SK-N-SH (cell line): ENCODE data around the gene ANO10. TPM values are rescaled to one million over a fixed set of nuclear protein-coding genes. Genes with fewer than 3 reads are reported as not detected.

Experiments used
- CTCF ChIA-PET: fragments of 300-600, 350-600 bp; formaldehyde crosslinking; extraction: SDS; loops from one replicate; lab custom pipeline; 2021; lab: Yijun Ruan, JAX
- POLR2A ChIA-PET: fragments of 350-600 bp; sonication (Branson Sonifier 250); formaldehyde crosslinking; extraction: SDS; loops from one replicate; lab custom pipeline; 2020; ENCODE audit warnings: antibody characterized with exemption, inconsistent platforms; lab: Yijun Ruan, JAX
- DNase-seq: peaks from one replicate; pipeline ENCODE4 v3.0.0; 2012
- H2AFZ ChIP-seq: fragments of 200-600 bp; sonication (generic); 2 replicates; pipeline ENCODE4 v1.8.1; 2016; ENCODE audit warnings: antibody characterized with exemption, mild to moderate bottlenecking, low read depth
- H3F3A ChIP-seq: fragments of 200-600 bp; sonication (generic); replicated peaks from 2 replicates; pipeline ENCODE3; 2016; ENCODE audit warnings: antibody characterized with exemption, mild to moderate bottlenecking; ENCODE audit not compliant: insufficient read depth
- H3K27ac ChIP-seq, 2 experiments: fragments of 200-500 bp in 1 of 2; fragments of 200-600 bp in 1 of 2; sonication (Bioruptor generic) in 1 of 2; sonication (generic), shearing (Covaris generic) in 1 of 2; 2 replicates each; pipeline versions ENCODE4 v1.5.1 to v1.6.1; 2014 to 2016; ENCODE audit warnings: low read depth in 2 of 2, inconsistent platforms in 1 of 2, low read length in 1 of 2, mild to moderate bottlenecking in 1 of 2, mixed read lengths in 1 of 2
- H3K27me3 ChIP-seq: fragments of 200-600 bp; sonication (generic), shearing (Covaris generic); 2 replicates; pipeline ENCODE4 v1.6.1; 2016; ENCODE audit warnings: mixed run types; ENCODE audit not compliant: insufficient read depth
- H3K36me3 ChIP-seq, 2 experiments: fragments of 200-500 bp in 1 of 2; fragments of 200-600 bp in 1 of 2; sonication (Bioruptor generic) in 1 of 2; sonication (generic) in 1 of 2; replicated peaks in 1 of 2; 2 replicates each; pipeline versions ENCODE3 to v1.5.1; 2014 to 2016; ENCODE audit warnings: low read length in 1 of 2, mild to moderate bottlenecking in 1 of 2; ENCODE audit not compliant: insufficient read depth in 2 of 2, control insufficient read depth in 1 of 2
- H3K4me1 ChIP-seq, 2 experiments: fragments of 200-500 bp in 1 of 2; fragments of 200-600 bp in 1 of 2; sonication (Bioruptor generic) in 1 of 2; sonication (generic), shearing (Covaris generic) in 1 of 2; 2 replicates each; pipeline versions ENCODE4 v1.5.1 to v1.6.1; 2014 to 2016; ENCODE audit warnings: low read depth in 1 of 2, low read length in 1 of 2, mixed run types in 1 of 2; ENCODE audit not compliant: insufficient read depth in 2 of 2, control insufficient read depth in 1 of 2
- H3K4me2 ChIP-seq: fragments of 200-600 bp; sonication (generic), shearing (Covaris generic); 2 replicates; pipeline ENCODE4 v1.6.1; 2017; ENCODE audit warnings: mixed run types
- H3K4me3 ChIP-seq, 2 experiments: fragments of 200-500 bp in 1 of 2; fragments of 200-600 bp in 1 of 2; sonication (Bioruptor generic) in 1 of 2; sonication (generic), shearing (Covaris generic) in 1 of 2; 2 replicates each; pipeline versions ENCODE4 v1.5.1 to v1.8.1; 2014 to 2016; ENCODE audit warnings: low read depth in 2 of 2, inconsistent platforms in 1 of 2, low read length in 1 of 2, mild to moderate bottlenecking in 1 of 2, mixed read lengths in 1 of 2, moderate library complexity in 1 of 2
- H3K79me2 ChIP-seq: fragments of 200-600 bp; sonication (generic); 2 replicates; pipeline ENCODE4 v1.8.1; 2017; ENCODE audit warnings: mild to moderate bottlenecking; ENCODE audit not compliant: insufficient read depth
- H3K9ac ChIP-seq: fragments of 200-600 bp; sonication (generic); 2 replicates; pipeline ENCODE4 v1.6.1; 2017; ENCODE audit warnings: mixed run types
- H3K9me2 ChIP-seq: fragments of 200-600 bp; sonication (generic); 2 replicates; pipeline ENCODE4 v1.6.1; 2017; ENCODE audit warnings: mixed run types
- H3K9me3 ChIP-seq: fragments of 200-600 bp; sonication (generic); 2 replicates; pipeline ENCODE4 v1.6.1; 2017; ENCODE audit warnings: mixed run types, mild to moderate bottlenecking, moderate library complexity
- H4K20me1 ChIP-seq: fragments of 200-600 bp; sonication (generic); 2 replicates; pipeline ENCODE4 v1.6.1; 2017; ENCODE audit warnings: mild to moderate bottlenecking, mixed run types; ENCODE audit not compliant: insufficient read depth
- CHD2 ChIP-seq: fragments of 150-350 bp; IDR thresholded peaks from 2 replicates; pipeline ENCODE4 v1.6.1; 2018; ENCODE audit warnings: low read length; ENCODE audit not compliant: partially characterized antibody
- CTCF ChIP-seq: fragments of 200-600 bp; sonication (generic); IDR thresholded peaks from 2 replicates; pipeline ENCODE4 v1.6.1; 2017; ENCODE audit warnings: antibody characterized with exemption, mild to moderate bottlenecking, moderate library complexity
- EP300 ChIP-seq, 2 experiments: IDR thresholded peaks; 2 replicates each; pipeline versions ENCODE4 v1.4.0 to v1.6.1; 2012; ENCODE audit warnings: borderline replicate concordance in 1 of 2, low read depth in 1 of 2, low read length in 1 of 2
- FOXJ3 ChIP-seq: sonication (generic); formaldehyde crosslinking; IDR thresholded peaks from 2 replicates; pipeline ENCODE4 v1.5.1; 2020; ENCODE audit warnings: mild to moderate bottlenecking, missing genetic modification reagents
- FOXM1 ChIP-seq: IDR thresholded peaks from 2 replicates; pipeline ENCODE4 v1.4.0; 2012; ENCODE audit warnings: low read depth, mild to moderate bottlenecking
- GABPA ChIP-seq: IDR thresholded peaks from 2 replicates; pipeline ENCODE4 v1.4.0; 2012; ENCODE audit warnings: low read depth, mild to moderate bottlenecking
- GATA2 ChIP-seq: sonication (generic); formaldehyde crosslinking; IDR thresholded peaks from 2 replicates; pipeline ENCODE4 v1.5.0; 2020; ENCODE audit warnings: mild to moderate bottlenecking, missing genetic modification reagents
- JUND ChIP-seq: IDR thresholded peaks from 2 replicates; pipeline ENCODE4 v1.4.0; 2012
- NFIC ChIP-seq: IDR thresholded peaks from 2 replicates; pipeline ENCODE4 v1.4.0; 2012; ENCODE audit warnings: borderline replicate concordance
- NRF1 ChIP-seq: IDR thresholded peaks from 2 replicates; pipeline ENCODE4 v1.6.1; 2012; ENCODE audit warnings: low read depth, mild to moderate bottlenecking, low read length
- POLR2AphosphoS5 ChIP-seq: IDR thresholded peaks from 2 replicates; pipeline ENCODE4 v1.6.1; 2012; ENCODE audit warnings: low read depth, low read length
- RAD21 ChIP-seq: IDR thresholded peaks from 2 replicates; pipeline ENCODE4 v1.6.1; 2012; ENCODE audit warnings: mild to moderate bottlenecking, low read length
- SIN3A ChIP-seq: IDR thresholded peaks from 2 replicates; pipeline ENCODE4 v1.6.1; 2012; ENCODE audit warnings: low read depth, mild to moderate bottlenecking, low read length, moderate library complexity, borderline replicate concordance
- TAF1 ChIP-seq: IDR thresholded peaks from 2 replicates; pipeline ENCODE4 v1.6.1; 2012; ENCODE audit warnings: low read depth, mild to moderate bottlenecking, low read length, moderate library complexity, borderline replicate concordance
- TCF12 ChIP-seq: IDR thresholded peaks from 2 replicates; pipeline ENCODE4 v1.4.0; 2012
- USF1 ChIP-seq: IDR thresholded peaks from 2 replicates; pipeline ENCODE4 v1.4.0; 2012; ENCODE audit warnings: low read depth, borderline replicate concordance
- USF2 ChIP-seq: fragments of 150-350 bp; IDR thresholded peaks from 2 replicates; pipeline ENCODE4 v1.6.1; 2017; ENCODE audit warnings: antibody characterized with exemption, low read length, low read depth, borderline replicate concordance
- YY1 ChIP-seq: IDR thresholded peaks from 2 replicates; pipeline ENCODE4 v1.4.0; 2012; ENCODE audit warnings: low read depth, mild to moderate bottlenecking
- WGBS: methylation state at CpG from one replicate; pipeline ENCODE4 v1.1.6; 2017; ENCODE audit warnings: low lambda C conversion rate; 5-methylcytosine and 5-hydroxymethylcytosine counted together
- polyA plus RNA-seq, 3 experiments: library from polyadenylated mRNA; depleted of rRNA; stranded (reverse); fragments of >200 nt; gene quantifications; 2 replicates each; pipeline ENCODE4 v1.2.3, GENCODE V29; 2012

ANO10 gene
- polyA plus RNA-seq, 1 of the 3 experiments (the other 2 are of a cell fraction), result 16.8 TPM

- no peaks in the 10 kb centered on the region for H3K9me3 ChIP-seq
- H3K9me2 ChIP-seq, result no peaks in the 10 kb centered on the region
- TF ChIP-seq USF2, result no peak
- TF ChIP-seq POLR2AphosphoS5, result no peak
- no peak for TF ChIP-seq YY1
- TF ChIP-seq CTCF, result no peak
- TF ChIP-seq SIN3A, result no peak
- TF ChIP-seq TCF12, result no peak
- no peak for TF ChIP-seq GABPA
- no peak for TF ChIP-seq TAF1
- TF ChIP-seq NRF1, result no peak
- TF ChIP-seq CHD2, result no peak
- no peak for TF ChIP-seq FOXJ3
- no peak for TF ChIP-seq GATA2 (CRISPR knock-in tag)
- no peak for TF ChIP-seq RAD21
- TF ChIP-seq FOXM1, result no peak
- no peak for TF ChIP-seq JUND
- no peak for TF ChIP-seq USF1
- no peak for TF ChIP-seq NFIC
- no peak for DNase-seq
- H3K36me3 ChIP-seq, result peaks cover 0 to 4% of the 10 kb centered on the region in 2 experiments
- H2AFZ ChIP-seq, result no peak overlapping the region
- no peaks in the 10 kb centered on the region for H3F3A ChIP-seq
- ChIA-PET POLR2A (no interaction called here), CTCF (no interaction called here)
- no peaks in the 10 kb centered on the region for H3K27me3 ChIP-seq
- H3K27ac ChIP-seq, result no peak overlapping the region
- H3K4me2 ChIP-seq, result no peak overlapping the region
- H3K9ac ChIP-seq, result no peak overlapping the region
- WGBS, result 98% methylated on average over 11 of the region's 11 CpGs
- H3K79me2 ChIP-seq, result no peaks in the 10 kb centered on the region
- H4K20me1 ChIP-seq, result no peaks in the 10 kb centered on the region
- no peak overlapping the region for H3K4me3 ChIP-seq
- H3K4me1 ChIP-seq, result no peaks in the 10 kb centered on the region; a peak in 1 of 4 replicates
Observed at GRCh38 chr3:43417133-43417532, 204.7 kb downstream of the ANO10 start.

GRCh38 chr3:43415088-43415487 is 206.7 kb downstream of the ANO10 start:
- H3K4me1 ChIP-seq, result no peaks in the 10 kb centered on the region; a peak in 1 of 4 replicates
- no peak overlapping the region for H3K4me3 ChIP-seq
- H3K79me2 ChIP-seq, result no peaks in the 10 kb centered on the region
- H4K20me1 ChIP-seq, result no peaks in the 10 kb centered on the region
- TF ChIP-seq EP300 (IDR thresholded peaks at IDR 0.05; ENCODE audit: borderline replicate concordance in 1 of 2, low read depth in 1 of 2, low read length in 1 of 2), result no peak
- no peak for TF ChIP-seq TAF1
- ChIA-PET CTCF (no interaction called here), POLR2A (no interaction called here)
- H3K9ac ChIP-seq, result no peak overlapping the region
- H3F3A ChIP-seq, result no peaks in the 10 kb centered on the region
- no peaks in the 10 kb centered on the region for H3K27me3 ChIP-seq
- no peak for DNase-seq
- no peak overlapping the region for H3K27ac ChIP-seq
- H3K9me3 ChIP-seq, result no peaks in the 10 kb centered on the region
- 98% methylated on average over 5 of the region's 5 CpGs for WGBS
- no peaks in the 10 kb centered on the region for H3K9me2 ChIP-seq
- no peak overlapping the region for H3K4me2 ChIP-seq
- peaks cover 0 to 2% of the 10 kb centered on the region in 2 experiments for H3K36me3 ChIP-seq
- H2AFZ ChIP-seq, result no peak overlapping the region
